22Rv1 (cell line): ENCODE results near the gene DNM3.

Experiments used
- ZFX ChIP-seq: fragments of 450-650 bp; IDR thresholded peaks from 2 replicates; pipeline ENCODE4 v1.6.1; 2017; ENCODE audit warnings: antibody characterized with exemption, borderline replicate concordance
- TF ChIP-seq, protein P1 (sequence below): fragments of 450-650 bp; IDR thresholded peaks from 2 replicates; pipeline ENCODE4 v1.5.1; 2017; ENCODE audit warnings: mild to moderate bottlenecking

DNA sequence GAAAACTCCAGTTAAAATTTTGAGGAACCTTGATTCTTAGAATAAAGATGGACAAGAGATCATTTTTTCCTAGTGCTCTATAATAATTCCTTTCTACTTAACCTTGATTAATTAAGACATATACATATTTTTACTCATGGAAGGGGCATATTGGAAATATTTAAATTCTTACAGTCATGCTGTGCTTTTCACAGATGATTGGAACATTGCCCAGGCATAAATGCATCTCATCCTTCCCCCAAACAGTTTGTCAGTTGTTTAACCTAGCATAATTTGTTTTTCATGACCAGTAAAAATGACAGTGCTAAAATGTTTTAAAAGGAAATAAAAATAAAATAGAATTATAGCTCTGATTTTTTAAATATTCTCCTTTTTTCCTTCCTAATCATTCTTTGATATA lies 140.0 kb downstream of the DNM3 start:
- TF ChIP-seq, protein P1, sequence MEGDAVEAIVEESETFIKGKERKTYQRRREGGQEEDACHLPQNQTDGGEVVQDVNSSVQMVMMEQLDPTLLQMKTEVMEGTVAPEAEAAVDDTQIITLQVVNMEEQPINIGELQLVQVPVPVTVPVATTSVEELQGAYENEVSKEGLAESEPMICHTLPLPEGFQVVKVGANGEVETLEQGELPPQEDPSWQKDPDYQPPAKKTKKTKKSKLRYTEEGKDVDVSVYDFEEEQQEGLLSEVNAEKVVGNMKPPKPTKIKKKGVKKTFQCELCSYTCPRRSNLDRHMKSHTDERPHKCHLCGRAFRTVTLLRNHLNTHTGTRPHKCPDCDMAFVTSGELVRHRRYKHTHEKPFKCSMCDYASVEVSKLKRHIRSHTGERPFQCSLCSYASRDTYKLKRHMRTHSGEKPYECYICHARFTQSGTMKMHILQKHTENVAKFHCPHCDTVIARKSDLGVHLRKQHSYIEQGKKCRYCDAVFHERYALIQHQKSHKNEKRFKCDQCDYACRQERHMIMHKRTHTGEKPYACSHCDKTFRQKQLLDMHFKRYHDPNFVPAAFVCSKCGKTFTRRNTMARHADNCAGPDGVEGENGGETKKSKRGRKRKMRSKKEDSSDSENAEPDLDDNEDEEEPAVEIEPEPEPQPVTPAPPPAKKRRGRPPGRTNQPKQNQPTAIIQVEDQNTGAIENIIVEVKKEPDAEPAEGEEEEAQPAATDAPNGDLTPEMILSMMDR, result no peak
- TF ChIP-seq ZFX, result no peak
